ENCODE measurements around the gene CMAS. TPM values are rescaled to one million over a fixed set of nuclear protein-coding genes. Genes with fewer than 3 reads are reported as not detected.

CMAS gene
- total and polyA plus RNA-seq, 12 donors: 33.8 to 162 (median 79.9) TPM

GRCh38 chr12:22032732-22033131 lies 13.3 kb upstream of the CMAS start:
- intact Hi-C loops (cut with DNase I): no loop called here
- peaks cover 13 to 14% of the 10 kb centered on the region in 2 donors for H3K4me1 ChIP-seq (replicated peaks in 1 of 2)
- H3K36me3 ChIP-seq (replicated peaks in 1 of 2): no peaks in the 10 kb centered on the region
- no peak overlapping the region for H3K4me3 ChIP-seq
- H3K27ac ChIP-seq: no peak overlapping the region
- H3K9me3 ChIP-seq (replicated peaks in 1 of 3): no peaks in the 10 kb centered on the region
- no peak for DNase-seq
- TF ChIP-seq CTCF (IDR thresholded peaks at IDR 0.05) (no peak), POLR2A (IDR thresholded peaks at IDR 0.05) (no peak)
- H3K27me3 ChIP-seq: no peaks in the 10 kb centered on the region

- Histone ChIP-seq H3K27me3 (no peaks in the 10 kb centered on the region), H3K9me3 (replicated peaks in 1 of 3) (no peaks in the 10 kb centered on the region), H3K4me3 (peak overlapping the region in 1 of 4 donors; percentile 2), H3K27ac (peak overlapping the region in 4 of 5 donors; percentile 30 to 62 (median 52)), H3K4me1 (replicated peaks in 1 of 2) (peaks cover 13 to 14% of the 10 kb centered on the region in 2 donors), H3K36me3 (replicated peaks in 1 of 2) (no peaks in the 10 kb centered on the region)
- TF ChIP-seq POLR2A (IDR thresholded peaks at IDR 0.05) (no peak), CTCF (IDR thresholded peaks at IDR 0.05) (no peak)
- intact Hi-C loops (cut with DNase I): no loop called here
- peak in 5 of 7 donors; percentile 30 to 59 (median 41) for DNase-seq
- 11 to 18% (median 14%) methylated on average over 4 of the region's 4 CpGs for WGBS, 4 donors
Observed at GRCh38 chr12:22034709-22035506, 11.1 kb upstream of the CMAS start.

GRCh38 chr12:22037947-22038346 lies 8.1 kb upstream of the CMAS start:
- TF ChIP-seq POLR2A (IDR thresholded peaks at IDR 0.05): no peak
- no peak for TF ChIP-seq CTCF (IDR thresholded peaks at IDR 0.05)
- H3K27me3 ChIP-seq: no peaks in the 10 kb centered on the region
- no peaks in the 10 kb centered on the region for H3K9me3 ChIP-seq (replicated peaks in 1 of 3)
- intact Hi-C loops (cut with DNase I): no loop called here
- 71 to 75% (median 73%) methylated on average over 3 of the region's 3 CpGs for WGBS, 4 donors
- DNase-seq: no peak
- H3K36me3 ChIP-seq (replicated peaks in 1 of 2): no peaks in the 10 kb centered on the region
- H3K27ac ChIP-seq: no peak overlapping the region
- H3K4me1 ChIP-seq (replicated peaks in 1 of 2): peaks cover 14 to 21% of the 10 kb centered on the region in 2 donors
- no peak overlapping the region for H3K4me3 ChIP-seq

GRCh38 chr12:22038734-22039133 lies 7.3 kb upstream of the CMAS start:
- no peaks in the 10 kb centered on the region for H3K27me3 ChIP-seq
- H3K27ac ChIP-seq: no peak overlapping the region
- TF ChIP-seq POLR2A (IDR thresholded peaks at IDR 0.05) (no peak), CTCF (IDR thresholded peaks at IDR 0.05) (no peak)
- DNase-seq: no peak
- H3K9me3 ChIP-seq (replicated peaks in 1 of 3): no peaks in the 10 kb centered on the region
- H3K4me1 ChIP-seq (replicated peaks in 1 of 2): peaks cover 14 to 21% of the 10 kb centered on the region in 2 donors
- no peak overlapping the region for H3K4me3 ChIP-seq
- H3K36me3 ChIP-seq (replicated peaks in 1 of 2): no peaks in the 10 kb centered on the region
- intact Hi-C loops (cut with DNase I): no loop called here
